H9 (cell line): ENCODE data around the gene FLG2. TPM values are rescaled to one million over a fixed set of nuclear protein-coding genes. Genes with fewer than 3 reads are reported as not detected.

Experiments used
- DNase-seq: peaks from one replicate; pipeline ENCODE4 v3.0.0-alpha.2; 2017
- H2AFZ ChIP-seq: one replicate; pipeline ENCODE4 v1.6.1; 2013; ENCODE audit warnings: mild to moderate bottlenecking, low read length, control low read depth, moderate library complexity
- H2AK5ac ChIP-seq: 2 replicates; pipeline ENCODE4 v1.6.1; 2013; ENCODE audit warnings: low read length, control low read depth, mixed read lengths; ENCODE audit not compliant: insufficient read length
- H2BK120ac ChIP-seq: one replicate; pipeline ENCODE4 v1.6.1; 2013; ENCODE audit warnings: low read depth, mild to moderate bottlenecking, low read length, control low read depth, inconsistent platforms; ENCODE audit not compliant: poor library complexity, severe bottlenecking
- H2BK12ac ChIP-seq: 2 replicates; pipeline ENCODE4 v1.6.1; 2013; ENCODE audit warnings: low read length, control low read depth, mixed read lengths, low read depth; ENCODE audit not compliant: insufficient read length
- H2BK15ac ChIP-seq: 2 replicates; pipeline ENCODE4 v1.6.1; 2013; ENCODE audit warnings: low read depth, low read length, control low read depth
- H2BK20ac ChIP-seq: one replicate; pipeline ENCODE4 v1.6.1; 2013; ENCODE audit warnings: low read depth, mild to moderate bottlenecking, low read length, control low read depth, inconsistent platforms; ENCODE audit not compliant: poor library complexity, severe bottlenecking
- H2BK5ac ChIP-seq: 2 replicates; pipeline ENCODE4 v1.6.1; 2013; ENCODE audit warnings: low read length, control low read depth, mixed read lengths; ENCODE audit not compliant: insufficient read length
- H3K14ac ChIP-seq: 2 replicates; pipeline ENCODE4 v1.6.1; 2013; ENCODE audit warnings: low read length, control low read depth; ENCODE audit not compliant: insufficient read depth
- H3K18ac ChIP-seq: 2 replicates; pipeline ENCODE4 v1.6.1; 2013; ENCODE audit warnings: low read depth, mild to moderate bottlenecking, mixed read lengths, low read length, control low read depth; ENCODE audit not compliant: insufficient read length
- H3K23ac ChIP-seq: 2 replicates; pipeline ENCODE4 v1.6.1; 2013; ENCODE audit warnings: low read length, control low read depth, mixed read lengths, low read depth; ENCODE audit not compliant: insufficient read length
- H3K23me2 ChIP-seq: 2 replicates; pipeline ENCODE4 v1.6.1; 2013; ENCODE audit warnings: low read depth, mild to moderate bottlenecking, mixed read lengths, low read length, control low read depth; ENCODE audit not compliant: insufficient read length, poor library complexity, severe bottlenecking
- H3K27ac ChIP-seq: 2 replicates; pipeline ENCODE4 v1.5.1; 2013; ENCODE audit warnings: low read length, control low read depth, mixed read lengths, low read depth; ENCODE audit not compliant: insufficient read length
- H3K27me3 ChIP-seq: 2 replicates; pipeline ENCODE4 v1.6.1; 2013; ENCODE audit warnings: low read length, control low read depth, inconsistent platforms; ENCODE audit not compliant: insufficient read depth
- H3K4ac ChIP-seq: 2 replicates; pipeline ENCODE4 v1.6.1; 2013; ENCODE audit warnings: low read depth, mild to moderate bottlenecking, control low read depth, inconsistent platforms, low read length, moderate library complexity
- H3K4me1 ChIP-seq: 2 replicates; pipeline ENCODE4 v1.6.1; 2013; ENCODE audit warnings: low read length, control low read depth, inconsistent platforms; ENCODE audit not compliant: insufficient read depth
- H3K4me2 ChIP-seq: 2 replicates; pipeline ENCODE4 v1.6.1; 2013; ENCODE audit warnings: low read length, control low read depth, mixed read lengths; ENCODE audit not compliant: insufficient read length, insufficient read depth
- H3K56ac ChIP-seq: 2 replicates; pipeline ENCODE4 v1.6.1; 2013; ENCODE audit warnings: low read depth, mild to moderate bottlenecking, mixed read lengths, low read length, control low read depth; ENCODE audit not compliant: insufficient read length
- H3K79me1 ChIP-seq: 2 replicates; pipeline ENCODE4 v1.6.1; 2013; ENCODE audit warnings: low read depth, mild to moderate bottlenecking, moderate library complexity, low read length, control low read depth, inconsistent platforms; ENCODE audit not compliant: insufficient read depth, poor library complexity, severe bottlenecking
- H3K79me2 ChIP-seq: 2 replicates; pipeline ENCODE4 v1.6.1; 2013; ENCODE audit warnings: low read length, control low read depth, inconsistent platforms; ENCODE audit not compliant: insufficient read depth
- H3K9ac ChIP-seq: 2 replicates; pipeline ENCODE4 v1.6.1; 2013; ENCODE audit warnings: low read length, control low read depth, mixed read lengths; ENCODE audit not compliant: insufficient read length; ENCODE audit errors: extremely low read depth
- H3K9me3 ChIP-seq: one replicate; pipeline ENCODE4 v1.6.1; 2013; ENCODE audit warnings: low read depth, low read length, inconsistent platforms; ENCODE audit not compliant: control insufficient read depth
- H3T11ph ChIP-seq: one replicate; pipeline ENCODE4 v1.6.1; 2013; ENCODE audit warnings: mild to moderate bottlenecking, low read length, control low read depth, inconsistent platforms
- H4K20me1 ChIP-seq: one replicate; pipeline ENCODE4 v1.6.1; 2013; ENCODE audit not compliant: control insufficient read depth, insufficient read length, insufficient read depth
- H4K5ac ChIP-seq: 2 replicates; pipeline ENCODE4 v1.6.1; 2013; ENCODE audit warnings: low read depth, mild to moderate bottlenecking, mixed read lengths, low read length, control low read depth; ENCODE audit not compliant: insufficient read length
- H4K8ac ChIP-seq: replicated peaks from 2 replicates; pipeline ENCODE4 v1.6.1; 2013; ENCODE audit warnings: low read length, control low read depth, mixed read lengths, low read depth; ENCODE audit not compliant: insufficient read length
- H4K91ac ChIP-seq: 2 replicates; pipeline ENCODE4 v1.6.1; 2013; ENCODE audit warnings: low read depth, mild to moderate bottlenecking, moderate library complexity, mixed read lengths, low read length, control low read depth; ENCODE audit not compliant: insufficient read length
- H3K27ac Mint-ChIP-seq, 3 experiments: 2 replicates in 2 of 3; 3 replicates in 1 of 3; pipeline ENCODE4 v1.8.0; 2020 to 2021; ENCODE audit warnings: mixed read lengths in 3 of 3, mild to moderate bottlenecking in 1 of 3, moderate library complexity in 1 of 3
- H3K27me3 Mint-ChIP-seq: 2 replicates; pipeline ENCODE4 v1.8.0; 2021; ENCODE audit warnings: low read depth, mild to moderate bottlenecking, moderate library complexity, mixed read lengths
- H3K36me3 Mint-ChIP-seq, 3 experiments: 2 replicates in 2 of 3; 3 replicates in 1 of 3; pipeline ENCODE4 v1.8.0; 2020 to 2021; ENCODE audit warnings: low read depth in 3 of 3, mixed read lengths in 3 of 3; ENCODE audit not compliant: insufficient read depth in 1 of 3
- H3K4me1 Mint-ChIP-seq, 2 experiments: 2 replicates each; pipeline ENCODE4 v1.8.0; 2020; ENCODE audit warnings: mixed read lengths in 2 of 2
- H3K4me3 Mint-ChIP-seq, 2 experiments: 2 replicates in 1 of 2; 3 replicates in 1 of 2; pipeline ENCODE4 v1.8.0; 2020 to 2021; ENCODE audit warnings: mild to moderate bottlenecking in 2 of 2, mixed read lengths in 2 of 2, moderate library complexity in 1 of 2
- H3K9me3 Mint-ChIP-seq, 2 experiments: 2 replicates in 1 of 2; 3 replicates in 1 of 2; pipeline ENCODE4 v1.8.0; 2020; ENCODE audit warnings: mild to moderate bottlenecking in 2 of 2, mixed read lengths in 2 of 2, moderate library complexity in 1 of 2
- WGBS: extraction: QIAGEN DNeasy Blood & Tissue Kit; methylation state at CpG from one replicate; pipeline ENCODE4 v1.1.7; 2013; ENCODE audit warnings: missing lambda C conversion rate, low lambda C conversion rate, mixed read lengths; ENCODE audit not compliant: insufficient read length; ENCODE audit errors: extremely low coverage; 5-methylcytosine and 5-hydroxymethylcytosine counted together
- total RNA-seq: library from RNA; stranded (reverse); gene quantifications from 2 replicates; pipeline ENCODE4 v1.2.1, GENCODE V29; 2021
- TF ChIP-seq, protein P1 (sequence below): fragments of 200-600 bp; sonication (generic); conservative IDR thresholded peaks from 3 replicates; pipeline ENCODE4 v1.8.0; 2021; ENCODE audit warnings: antibody characterized with exemption, mild to moderate bottlenecking

Gene FLG2
- total RNA-seq, 1 experiment from 2014 or later, result not detected

- Histone ChIP-seq H3K23ac (no peak overlapping the region), H4K20me1 (no peaks in the 10 kb centered on the region), H3K4me2 (no peak overlapping the region), H2AK5ac (no peak overlapping the region), H3K4ac (no peak overlapping the region), H3K27ac (no peak overlapping the region), H2BK20ac (no peak overlapping the region), H4K91ac (no peak overlapping the region), H4K5ac (no peak overlapping the region), H3K4me1 (no peaks in the 10 kb centered on the region), H3K9ac (no peak overlapping the region), H3K14ac (no peak overlapping the region), H3T11ph (no peak overlapping the region), H2BK120ac (no peak overlapping the region), H3K79me1 (no peaks in the 10 kb centered on the region), H3K56ac (no peak overlapping the region), H3K18ac (no peak overlapping the region), H2BK5ac (no peak overlapping the region), H2BK12ac (no peak overlapping the region), H3K23me2 (no peaks in the 10 kb centered on the region), H2AFZ (no peak overlapping the region), H2BK15ac (no peak overlapping the region), H4K8ac (no peak overlapping the region), H3K79me2 (no peaks in the 10 kb centered on the region), H3K9me3 (peaks cover 68% of the 10 kb centered on the region), H3K27me3 (no peaks in the 10 kb centered on the region)
- WGBS, result no CpG with 5 or more reads among the region's 7 CpGs
- TF ChIP-seq, protein P1, sequence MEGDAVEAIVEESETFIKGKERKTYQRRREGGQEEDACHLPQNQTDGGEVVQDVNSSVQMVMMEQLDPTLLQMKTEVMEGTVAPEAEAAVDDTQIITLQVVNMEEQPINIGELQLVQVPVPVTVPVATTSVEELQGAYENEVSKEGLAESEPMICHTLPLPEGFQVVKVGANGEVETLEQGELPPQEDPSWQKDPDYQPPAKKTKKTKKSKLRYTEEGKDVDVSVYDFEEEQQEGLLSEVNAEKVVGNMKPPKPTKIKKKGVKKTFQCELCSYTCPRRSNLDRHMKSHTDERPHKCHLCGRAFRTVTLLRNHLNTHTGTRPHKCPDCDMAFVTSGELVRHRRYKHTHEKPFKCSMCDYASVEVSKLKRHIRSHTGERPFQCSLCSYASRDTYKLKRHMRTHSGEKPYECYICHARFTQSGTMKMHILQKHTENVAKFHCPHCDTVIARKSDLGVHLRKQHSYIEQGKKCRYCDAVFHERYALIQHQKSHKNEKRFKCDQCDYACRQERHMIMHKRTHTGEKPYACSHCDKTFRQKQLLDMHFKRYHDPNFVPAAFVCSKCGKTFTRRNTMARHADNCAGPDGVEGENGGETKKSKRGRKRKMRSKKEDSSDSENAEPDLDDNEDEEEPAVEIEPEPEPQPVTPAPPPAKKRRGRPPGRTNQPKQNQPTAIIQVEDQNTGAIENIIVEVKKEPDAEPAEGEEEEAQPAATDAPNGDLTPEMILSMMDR, result no peak
- H3K9me3 Mint-ChIP-seq, result peaks cover 66 to 69% of the 10 kb centered on the region in 2 experiments
- H3K27ac Mint-ChIP-seq, result no peak overlapping the region
- no peak overlapping the region for H3K4me3 Mint-ChIP-seq
- no peaks in the 10 kb centered on the region for H3K4me1 Mint-ChIP-seq
- peaks cover 0 to 7% (median 0%) of the 10 kb centered on the region in 3 experiments; a peak in 4 of 7 replicates for H3K36me3 Mint-ChIP-seq
- no peak for DNase-seq
- no peaks in the 10 kb centered on the region for H3K27me3 Mint-ChIP-seq
Observed at GRCh38 chr1:152335399-152335798, 24.4 kb downstream of the FLG2 start.
